ENCODE measurements around the gene TNS4.

The TNS4 gene

DNA sequence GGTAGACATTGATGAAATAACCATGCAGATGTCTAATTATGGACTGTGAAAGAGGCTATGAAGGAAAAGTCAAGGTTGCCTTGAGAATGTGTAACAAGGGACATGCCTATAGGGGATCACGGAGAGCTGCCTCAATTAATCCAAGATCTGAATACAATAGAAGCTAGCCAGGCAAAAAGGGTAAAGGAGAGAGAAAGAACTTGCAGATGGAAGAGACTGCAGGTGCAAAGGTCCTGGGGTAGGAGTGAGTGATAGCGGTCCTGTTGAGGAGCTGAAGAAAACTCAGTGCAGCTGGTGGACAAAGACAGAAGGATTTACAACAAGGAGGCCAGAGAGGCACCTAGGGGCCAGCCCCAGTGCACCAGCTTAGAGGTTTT is 15.9 kb upstream of the TNS4 start:
- TF ChIP-seq, protein P1, sequence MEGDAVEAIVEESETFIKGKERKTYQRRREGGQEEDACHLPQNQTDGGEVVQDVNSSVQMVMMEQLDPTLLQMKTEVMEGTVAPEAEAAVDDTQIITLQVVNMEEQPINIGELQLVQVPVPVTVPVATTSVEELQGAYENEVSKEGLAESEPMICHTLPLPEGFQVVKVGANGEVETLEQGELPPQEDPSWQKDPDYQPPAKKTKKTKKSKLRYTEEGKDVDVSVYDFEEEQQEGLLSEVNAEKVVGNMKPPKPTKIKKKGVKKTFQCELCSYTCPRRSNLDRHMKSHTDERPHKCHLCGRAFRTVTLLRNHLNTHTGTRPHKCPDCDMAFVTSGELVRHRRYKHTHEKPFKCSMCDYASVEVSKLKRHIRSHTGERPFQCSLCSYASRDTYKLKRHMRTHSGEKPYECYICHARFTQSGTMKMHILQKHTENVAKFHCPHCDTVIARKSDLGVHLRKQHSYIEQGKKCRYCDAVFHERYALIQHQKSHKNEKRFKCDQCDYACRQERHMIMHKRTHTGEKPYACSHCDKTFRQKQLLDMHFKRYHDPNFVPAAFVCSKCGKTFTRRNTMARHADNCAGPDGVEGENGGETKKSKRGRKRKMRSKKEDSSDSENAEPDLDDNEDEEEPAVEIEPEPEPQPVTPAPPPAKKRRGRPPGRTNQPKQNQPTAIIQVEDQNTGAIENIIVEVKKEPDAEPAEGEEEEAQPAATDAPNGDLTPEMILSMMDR (IDR thresholded peaks at IDR 0.05) = no peak

DNA sequence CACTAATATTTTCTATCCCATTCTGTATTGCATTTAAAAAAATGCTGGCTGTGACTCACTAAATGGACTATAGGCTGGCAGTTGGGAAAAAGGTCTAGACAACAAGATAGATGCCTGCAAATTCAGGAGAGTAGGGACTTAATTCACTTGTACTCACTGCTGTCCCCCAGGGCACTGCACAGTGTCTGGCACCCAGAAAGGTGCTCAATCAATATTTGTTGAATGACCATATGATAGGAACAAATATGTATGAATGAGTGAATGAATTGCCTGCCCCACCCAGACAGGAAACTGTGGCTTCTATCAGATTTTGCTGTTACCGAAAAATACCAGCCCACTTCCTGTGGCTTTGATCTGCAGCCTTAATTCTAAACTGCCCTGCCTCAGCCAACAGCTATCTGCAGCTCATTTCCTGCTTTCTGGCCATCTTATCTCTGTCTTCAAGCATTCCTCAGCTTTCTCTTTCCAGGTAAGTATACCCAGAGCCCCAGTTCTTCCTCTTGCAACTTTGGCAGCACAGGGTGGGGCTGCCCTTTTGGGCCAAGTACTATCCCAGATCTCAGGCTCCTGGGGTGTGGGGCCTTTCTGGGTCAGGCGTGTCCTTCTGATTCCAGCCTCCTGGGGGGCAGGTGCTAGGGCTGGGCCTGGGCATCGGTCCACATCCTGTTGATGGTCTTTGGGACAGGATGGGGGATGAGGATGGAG is 15.3 kb upstream of the TNS4 start:
- TF ChIP-seq, protein P1 (IDR thresholded peaks at IDR 0.05) = no peak

DNA sequence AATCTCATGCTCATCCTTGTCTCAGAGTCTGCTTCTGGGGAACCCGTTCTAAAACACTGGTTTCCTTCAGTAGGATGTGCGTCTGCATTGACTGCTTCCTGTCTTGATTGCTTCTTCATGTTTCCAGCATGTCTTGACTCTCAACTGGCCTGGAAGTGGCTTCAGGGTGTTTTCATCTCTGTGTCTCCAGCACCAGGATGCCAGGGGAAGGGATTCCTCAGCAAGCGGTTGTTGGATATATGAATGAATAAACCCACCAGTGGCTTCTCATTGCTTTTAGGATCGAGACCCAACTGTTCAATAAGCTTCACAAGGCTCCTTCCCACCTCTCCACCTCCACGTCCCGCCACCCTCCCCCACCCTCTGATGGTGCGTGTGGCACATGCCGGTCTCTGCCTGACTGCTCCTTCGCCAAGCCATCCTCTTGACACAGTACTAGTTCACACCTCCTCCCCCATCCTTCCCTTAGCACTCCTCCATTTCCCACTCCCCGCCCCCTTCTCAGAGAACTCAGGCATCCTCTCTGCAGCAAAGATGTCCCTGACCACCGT is 14.1 kb upstream of the TNS4 start:
- TF ChIP-seq, protein P1 (IDR thresholded peaks at IDR 0.05) = no peak

DNA sequence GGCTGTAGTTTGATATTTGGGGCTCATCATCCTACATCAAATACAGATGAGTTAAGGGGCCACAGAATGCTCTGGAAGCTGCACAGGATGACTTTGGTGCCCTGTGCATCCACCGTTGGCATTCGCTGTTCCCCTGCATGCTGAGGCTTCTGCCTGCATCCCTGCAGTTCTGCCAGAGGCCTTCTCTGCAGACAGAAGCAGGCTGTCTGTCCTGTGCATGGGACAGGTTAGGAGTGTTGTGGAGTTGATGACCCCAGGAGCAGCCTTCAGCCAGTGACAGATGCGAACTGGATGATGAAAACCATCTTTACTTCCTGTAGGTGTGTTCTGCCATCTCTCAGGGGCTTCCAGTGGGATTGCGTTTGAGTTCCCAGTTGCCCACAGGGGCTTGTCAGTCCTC is 13.6 kb upstream of the TNS4 start:
- TF ChIP-seq, protein P1 (IDR thresholded peaks at IDR 0.05) = no peak

DNA sequence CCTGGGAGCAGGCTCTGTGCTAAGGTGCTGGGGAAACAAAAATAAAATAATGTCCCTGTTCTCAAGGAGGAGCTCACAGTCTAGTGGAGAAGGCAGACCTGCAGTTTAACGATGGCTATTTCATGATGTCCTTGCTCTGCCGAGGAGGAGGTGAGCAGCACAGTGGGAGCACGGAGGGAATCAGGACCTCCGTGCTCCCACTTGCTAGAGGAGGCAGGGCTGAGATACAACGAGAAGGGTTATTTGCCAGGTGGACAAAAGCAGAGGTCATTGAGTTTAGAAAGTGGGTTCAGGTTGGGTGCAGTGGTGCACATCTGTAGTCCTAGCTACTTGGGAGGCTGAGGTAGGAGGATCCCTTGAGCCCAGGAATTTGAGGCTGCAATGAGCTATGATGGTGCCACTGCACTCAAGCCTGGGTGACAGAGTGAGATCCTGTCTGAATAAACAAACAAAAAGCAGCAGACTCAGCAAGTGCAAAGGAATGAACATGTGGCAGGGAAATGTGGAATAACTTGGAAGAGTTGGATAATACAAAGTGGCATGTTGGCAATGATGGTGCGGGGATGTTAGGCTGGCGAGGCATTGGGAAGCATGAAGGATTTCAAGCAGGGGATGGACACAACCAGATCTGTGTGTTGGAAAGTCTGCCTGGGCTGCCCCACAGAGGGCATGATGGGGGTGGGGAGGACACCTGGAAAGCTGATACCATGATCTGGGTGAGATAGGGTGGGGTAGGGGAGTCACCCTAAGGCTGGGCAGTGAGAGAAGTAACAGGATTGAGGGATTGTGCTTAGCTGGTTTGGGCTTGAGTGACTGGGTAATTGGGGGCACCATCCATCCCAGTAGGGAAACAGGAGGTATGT is 12.8 kb upstream of the TNS4 start:
- TF ChIP-seq, protein P1 (IDR thresholded peaks at IDR 0.05) = no peak

DNA sequence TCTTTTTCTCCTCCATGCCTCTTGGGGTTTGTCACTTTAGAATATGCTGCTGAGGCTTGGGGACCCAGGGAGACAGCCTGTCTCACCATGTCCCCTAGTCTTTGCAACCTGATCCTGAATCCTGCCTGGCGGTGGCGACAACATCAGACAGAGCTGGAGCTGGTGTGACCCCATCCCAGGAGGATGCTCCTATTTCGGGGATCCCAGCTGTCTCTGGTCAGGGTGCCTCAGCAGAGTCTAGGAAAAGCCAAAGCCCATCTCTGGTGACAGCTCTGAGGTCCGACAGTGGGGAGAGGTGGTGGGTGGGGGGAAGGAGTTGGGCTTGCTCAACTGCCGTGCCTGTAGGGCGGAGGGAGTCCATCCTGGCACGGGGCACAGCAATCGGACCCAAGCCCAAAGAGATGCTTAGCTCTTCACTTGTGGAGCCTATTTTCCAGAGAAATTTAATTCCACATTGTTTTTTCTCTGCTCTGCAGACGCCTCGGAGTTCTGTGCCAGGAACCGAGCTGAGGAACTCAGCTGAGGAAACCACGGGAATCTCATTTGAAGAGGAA is 10.3 kb upstream of the TNS4 start:
- TF ChIP-seq, protein P1 (IDR thresholded peaks at IDR 0.05) = no peak

DNA sequence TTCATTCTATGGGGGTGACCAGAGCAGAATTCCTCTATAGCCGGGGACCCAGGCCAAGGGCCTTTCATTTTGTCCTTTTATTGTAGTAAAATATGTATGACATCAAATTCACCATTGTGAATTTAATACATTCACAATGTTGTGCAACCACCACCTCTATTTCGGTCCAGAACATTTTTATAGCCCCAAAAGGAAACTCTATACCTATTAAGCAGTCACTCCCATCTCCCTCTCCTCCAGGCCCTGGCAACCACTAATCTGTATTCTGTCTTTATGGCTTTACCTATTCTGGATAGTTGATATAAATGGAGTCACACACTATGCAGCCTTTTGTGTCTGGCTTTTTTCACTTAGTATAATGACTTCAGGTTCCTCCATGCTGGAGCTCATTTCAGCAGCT is 9.7 kb upstream of the TNS4 start:
- TF ChIP-seq, protein P1 (IDR thresholded peaks at IDR 0.05) = no peak
